HL-60 (cell line): ENCODE results near the gene TTC34.
"Not testable (repeated sequence)": the region's sequence is repeated elsewhere in the genome, so short reads cannot be mapped to it uniquely, and the experiment has no call there.

Experiments used
- DNase-seq, 2 experiments: peaks; one replicate each; pipeline ENCODE4 v3.0.0-alpha.2; 2010 to 2020; ENCODE audit warnings: low read depth in 1 of 2, low spot score in 1 of 2
- H3K27ac ChIP-seq: fragments of 250-450 bp; sonication (Bioruptor Pico); replicated peaks from 2 replicates; pipeline ENCODE4 v1.5.1; 2020; ENCODE audit warnings: mild to moderate bottlenecking, moderate library complexity
- H3K27me3 ChIP-seq: fragments of 250-450 bp; sonication (Bioruptor Pico); 2 replicates; pipeline ENCODE4 v1.5.1; 2021; ENCODE audit warnings: mild to moderate bottlenecking, moderate library complexity; ENCODE audit not compliant: insufficient read depth, poor library complexity, severe bottlenecking
- H3K4me3 ChIP-seq: replicated peaks from 2 replicates; pipeline ENCODE4 v1.5.1; 2011; ENCODE audit warnings: mild to moderate bottlenecking, control low read depth, low read length; ENCODE audit not compliant: insufficient read depth
- GABPA ChIP-seq: IDR thresholded peaks from 2 replicates; pipeline ENCODE4 v1.6.1; 2012; ENCODE audit warnings: low read depth
- POLR2AphosphoS5 ChIP-seq: IDR thresholded peaks from 2 replicates; pipeline ENCODE4 v1.6.1; 2012; ENCODE audit warnings: low read depth
- SPI1 ChIP-seq: IDR thresholded peaks from 2 replicates; pipeline ENCODE4 v1.6.1; 2012; ENCODE audit warnings: low read depth, mild to moderate bottlenecking, borderline replicate concordance
- TF ChIP-seq, protein P1 (sequence below): IDR thresholded peaks from 2 replicates; pipeline ENCODE4 v1.6.1; 2012; ENCODE audit warnings: low read depth; ENCODE audit not compliant: insufficient replicate concordance
- TF ChIP-seq, protein P2 (sequence below): IDR thresholded peaks from one replicate; pipeline ENCODE4 v1.5.1; 2011; ENCODE audit warnings: low read length, control low read depth, inconsistent platforms; ENCODE audit not compliant: insufficient read depth

Gene TTC34

DNA sequence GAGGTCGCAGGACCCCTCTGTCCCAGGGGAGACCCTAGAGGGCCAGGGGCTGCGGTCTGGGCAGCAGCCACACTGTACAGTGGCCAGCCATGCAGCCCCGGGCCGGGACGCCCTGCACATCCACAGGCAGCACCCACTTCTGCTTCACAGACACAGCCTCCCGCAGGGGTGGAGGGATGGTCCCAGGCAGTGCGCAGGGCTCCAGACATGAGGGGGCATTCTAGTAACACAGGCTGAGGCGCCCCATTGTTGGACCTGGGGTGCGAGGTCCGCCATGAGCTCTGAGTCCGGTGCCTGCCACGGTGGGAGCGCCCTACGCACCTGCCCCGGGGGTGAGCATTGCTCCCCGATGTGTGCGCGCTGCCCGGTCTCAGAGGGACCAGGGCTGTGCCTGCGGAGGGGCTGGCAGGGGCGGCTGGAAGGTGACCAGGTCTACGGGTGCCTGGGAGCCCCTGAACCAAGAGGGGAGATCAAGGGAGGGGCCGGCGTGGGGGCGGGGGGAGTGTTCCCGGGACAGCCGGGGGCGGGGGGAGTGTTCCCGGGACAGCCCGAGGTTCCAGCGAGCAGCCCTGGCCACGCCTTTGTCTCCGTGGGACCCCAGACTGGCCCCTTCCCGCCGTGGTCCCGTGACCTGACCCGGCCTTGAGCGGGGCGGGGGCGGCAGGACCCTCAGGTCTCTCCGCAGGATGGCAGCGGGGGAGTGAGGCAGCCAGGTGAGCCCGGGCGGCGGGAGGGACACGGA is 173.1 kb downstream of the TTC34 start:
- Histone ChIP-seq H3K27ac (no peak overlapping the region), H3K27me3 (peaks cover 20% of the 10 kb centered on the region), H3K4me3 (no peak overlapping the region)
- TF ChIP-seq GABPA (no peak), SPI1 (no peak), POLR2AphosphoS5 (no peak)
- TF ChIP-seq, protein P1, sequence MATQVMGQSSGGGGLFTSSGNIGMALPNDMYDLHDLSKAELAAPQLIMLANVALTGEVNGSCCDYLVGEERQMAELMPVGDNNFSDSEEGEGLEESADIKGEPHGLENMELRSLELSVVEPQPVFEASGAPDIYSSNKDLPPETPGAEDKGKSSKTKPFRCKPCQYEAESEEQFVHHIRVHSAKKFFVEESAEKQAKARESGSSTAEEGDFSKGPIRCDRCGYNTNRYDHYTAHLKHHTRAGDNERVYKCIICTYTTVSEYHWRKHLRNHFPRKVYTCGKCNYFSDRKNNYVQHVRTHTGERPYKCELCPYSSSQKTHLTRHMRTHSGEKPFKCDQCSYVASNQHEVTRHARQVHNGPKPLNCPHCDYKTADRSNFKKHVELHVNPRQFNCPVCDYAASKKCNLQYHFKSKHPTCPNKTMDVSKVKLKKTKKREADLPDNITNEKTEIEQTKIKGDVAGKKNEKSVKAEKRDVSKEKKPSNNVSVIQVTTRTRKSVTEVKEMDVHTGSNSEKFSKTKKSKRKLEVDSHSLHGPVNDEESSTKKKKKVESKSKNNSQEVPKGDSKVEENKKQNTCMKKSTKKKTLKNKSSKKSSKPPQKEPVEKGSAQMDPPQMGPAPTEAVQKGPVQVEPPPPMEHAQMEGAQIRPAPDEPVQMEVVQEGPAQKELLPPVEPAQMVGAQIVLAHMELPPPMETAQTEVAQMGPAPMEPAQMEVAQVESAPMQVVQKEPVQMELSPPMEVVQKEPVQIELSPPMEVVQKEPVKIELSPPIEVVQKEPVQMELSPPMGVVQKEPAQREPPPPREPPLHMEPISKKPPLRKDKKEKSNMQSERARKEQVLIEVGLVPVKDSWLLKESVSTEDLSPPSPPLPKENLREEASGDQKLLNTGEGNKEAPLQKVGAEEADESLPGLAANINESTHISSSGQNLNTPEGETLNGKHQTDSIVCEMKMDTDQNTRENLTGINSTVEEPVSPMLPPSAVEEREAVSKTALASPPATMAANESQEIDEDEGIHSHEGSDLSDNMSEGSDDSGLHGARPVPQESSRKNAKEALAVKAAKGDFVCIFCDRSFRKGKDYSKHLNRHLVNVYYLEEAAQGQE, result no peak
- TF ChIP-seq, protein P2, sequence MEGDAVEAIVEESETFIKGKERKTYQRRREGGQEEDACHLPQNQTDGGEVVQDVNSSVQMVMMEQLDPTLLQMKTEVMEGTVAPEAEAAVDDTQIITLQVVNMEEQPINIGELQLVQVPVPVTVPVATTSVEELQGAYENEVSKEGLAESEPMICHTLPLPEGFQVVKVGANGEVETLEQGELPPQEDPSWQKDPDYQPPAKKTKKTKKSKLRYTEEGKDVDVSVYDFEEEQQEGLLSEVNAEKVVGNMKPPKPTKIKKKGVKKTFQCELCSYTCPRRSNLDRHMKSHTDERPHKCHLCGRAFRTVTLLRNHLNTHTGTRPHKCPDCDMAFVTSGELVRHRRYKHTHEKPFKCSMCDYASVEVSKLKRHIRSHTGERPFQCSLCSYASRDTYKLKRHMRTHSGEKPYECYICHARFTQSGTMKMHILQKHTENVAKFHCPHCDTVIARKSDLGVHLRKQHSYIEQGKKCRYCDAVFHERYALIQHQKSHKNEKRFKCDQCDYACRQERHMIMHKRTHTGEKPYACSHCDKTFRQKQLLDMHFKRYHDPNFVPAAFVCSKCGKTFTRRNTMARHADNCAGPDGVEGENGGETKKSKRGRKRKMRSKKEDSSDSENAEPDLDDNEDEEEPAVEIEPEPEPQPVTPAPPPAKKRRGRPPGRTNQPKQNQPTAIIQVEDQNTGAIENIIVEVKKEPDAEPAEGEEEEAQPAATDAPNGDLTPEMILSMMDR, result no peak
- no peak for DNase-seq

DNA sequence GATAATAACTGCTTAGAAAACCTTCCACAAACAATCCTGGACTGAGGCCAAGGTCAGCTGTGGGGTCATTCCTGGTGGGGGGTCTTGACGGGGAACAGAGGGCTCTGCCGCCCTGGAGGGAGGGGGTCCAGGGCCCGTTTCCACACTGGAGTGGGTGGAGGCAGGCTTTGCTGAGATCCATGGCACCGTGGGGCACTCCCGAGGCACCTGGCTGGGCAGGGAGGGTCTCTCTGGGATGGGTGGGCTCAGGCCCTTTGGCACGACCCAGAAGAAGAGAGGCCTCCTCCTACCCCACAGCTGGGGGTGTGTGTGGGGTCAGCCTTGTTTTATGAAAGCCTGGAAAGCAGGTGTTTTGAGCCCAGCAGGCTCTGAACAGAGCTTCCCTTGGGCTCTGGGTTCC is 173.7 kb downstream of the TTC34 start:
- TF ChIP-seq GABPA (no peak), SPI1 (no peak), POLR2AphosphoS5 (no peak)
- TF ChIP-seq, protein P1, result no peak
- TF ChIP-seq, protein P2, result no peak
- DNase-seq, result no peak
- Histone ChIP-seq H3K27me3 (peaks cover 20% of the 10 kb centered on the region), H3K27ac (no peak overlapping the region), H3K4me3 (no peak overlapping the region)

DNA sequence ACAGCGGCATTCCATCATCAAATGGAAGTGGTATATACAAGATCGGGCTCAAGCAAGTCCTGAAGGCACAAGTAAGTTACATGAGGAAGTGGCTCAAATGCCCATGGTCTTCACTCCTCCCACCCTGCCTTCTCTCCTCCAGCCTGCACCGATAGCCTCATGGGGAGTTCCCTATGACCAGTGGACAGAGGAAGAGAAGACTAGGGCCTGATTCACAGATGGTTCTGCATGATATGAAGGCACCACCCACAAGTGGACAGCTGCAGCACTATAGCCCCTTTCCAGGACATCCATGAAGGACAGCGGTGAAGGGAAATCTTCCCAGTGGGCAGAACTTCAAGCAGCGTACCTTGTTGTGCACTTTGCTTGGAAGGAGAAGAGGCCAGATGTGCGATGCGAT is 175.7 kb downstream of the TTC34 start:
- not testable (repeated sequence) for H3K4me3 ChIP-seq, DNase-seq, H3K27ac ChIP-seq
- H3K27me3 ChIP-seq, result peaks cover 20% of the 10 kb centered on the region

DNA sequence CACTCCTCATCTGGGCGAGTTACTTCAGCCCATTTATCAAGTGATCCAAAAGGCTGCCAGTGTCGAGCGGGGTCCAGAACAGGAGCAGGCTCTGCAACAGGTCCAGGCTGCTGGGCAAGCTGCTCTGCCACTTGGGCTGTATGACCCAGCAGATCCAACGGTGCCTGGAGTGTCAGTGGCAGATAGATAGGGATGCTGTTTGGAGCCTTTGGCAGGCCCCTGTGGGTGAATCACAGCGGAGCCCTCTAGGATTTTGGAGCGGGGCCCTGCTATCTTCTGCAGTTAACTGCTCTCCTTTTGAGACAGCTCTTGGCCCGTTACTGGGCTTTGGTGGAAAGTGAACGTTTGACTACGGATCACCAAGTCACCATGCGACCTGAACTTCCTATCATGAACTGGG is 176.2 kb downstream of the TTC34 start:
- Histone ChIP-seq H3K27me3 (peaks cover 20% of the 10 kb centered on the region), H3K4me3 (no peak overlapping the region), H3K27ac (no peak overlapping the region)
- DNase-seq, result no peak
- TF ChIP-seq, protein P2, result no peak
- no peak for TF ChIP-seq POLR2AphosphoS5
- TF ChIP-seq, protein P1, result no peak
- TF ChIP-seq SPI1, result no peak
- no peak for TF ChIP-seq GABPA
